KG1 (cell line): ENCODE results near the gene SECISBP2.

Source experiments
- DNase-seq: peaks from one replicate; lab custom pipeline; 2025; lab: John Stamatoyannopoulos, UW

The SECISBP2 gene

GRCh38 chr9:89382026-89382986 is 64.0 kb downstream of the SECISBP2 start:
- DNase-seq, result no peak

- no peak for DNase-seq
Observed at GRCh38 chr9:89383030-89383720, 64.9 kb downstream of the SECISBP2 start.

- no peak for DNase-seq
Observed at GRCh38 chr9:89383721-89384300, 65.5 kb downstream of the SECISBP2 start.

GRCh38 chr9:89384783-89385182 is 66.5 kb downstream of the SECISBP2 start:
- DNase-seq, result no peak

GRCh38 chr9:89386206-89386605 is 67.9 kb downstream of the SECISBP2 start:
- DNase-seq, result no peak

GRCh38 chr9:89386797-89387196 is 68.5 kb downstream of the SECISBP2 start:
- no peak for DNase-seq

GRCh38 chr9:89387197-89387849 is 69.0 kb downstream of the SECISBP2 start:
- DNase-seq, result no peak

GRCh38 chr9:89388084-89388867 is 70.0 kb downstream of the SECISBP2 start:
- no peak for DNase-seq

- no peak for DNase-seq
Observed at GRCh38 chr9:89388868-89389177, 70.5 kb downstream of the SECISBP2 start.

DNA sequence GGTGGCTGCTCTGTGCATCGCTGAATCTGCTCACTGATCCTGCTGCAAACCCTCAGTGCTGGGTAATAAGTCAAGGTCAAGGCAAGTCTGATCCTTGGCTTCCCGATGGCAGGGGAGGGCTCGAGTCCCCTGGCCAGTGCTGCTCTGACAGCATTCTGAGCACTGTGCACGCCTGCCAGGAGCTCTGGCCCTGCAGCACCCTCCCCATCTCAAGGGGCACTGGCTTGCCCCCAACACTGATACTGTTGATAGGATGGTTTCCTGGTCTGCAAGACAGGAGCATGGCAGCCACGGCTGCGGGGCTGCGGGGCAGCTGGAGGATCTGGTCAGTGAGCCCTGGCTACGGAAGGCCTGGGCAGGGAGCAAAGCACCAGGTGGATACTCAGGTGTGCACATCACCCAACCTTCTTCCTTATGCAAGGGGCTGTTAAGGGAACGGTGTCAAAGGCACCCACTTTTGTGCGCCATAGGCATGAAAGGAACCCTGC is 71.8 kb downstream of the SECISBP2 start:
- DNase-seq, result no peak

DNA sequence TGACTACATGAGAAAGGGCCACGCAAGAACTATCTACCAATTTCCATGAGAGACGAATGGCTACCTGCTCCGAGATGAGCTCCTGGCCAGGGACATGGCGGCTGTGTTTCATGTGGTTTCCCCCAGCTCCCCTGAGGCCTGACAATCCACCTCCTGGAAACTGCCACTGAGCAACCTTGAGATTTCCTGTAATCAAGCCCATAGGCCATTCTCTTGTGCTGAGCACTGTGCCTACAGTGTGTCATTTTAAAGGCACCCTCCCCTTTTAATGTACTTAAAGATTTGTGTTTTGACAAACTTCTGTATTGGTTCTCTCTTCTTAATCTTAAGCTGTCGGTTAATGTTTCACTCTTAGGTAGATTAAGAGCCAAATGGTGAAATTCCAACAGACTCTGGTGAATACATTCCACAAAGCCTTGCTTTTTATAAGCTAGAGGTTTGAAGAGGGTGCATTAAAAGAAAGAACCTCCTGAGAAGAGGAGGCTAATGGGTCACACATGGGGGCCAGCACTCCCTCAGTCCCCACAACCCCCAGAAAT is 72.3 kb downstream of the SECISBP2 start:
- DNase-seq, result no peak

DNA sequence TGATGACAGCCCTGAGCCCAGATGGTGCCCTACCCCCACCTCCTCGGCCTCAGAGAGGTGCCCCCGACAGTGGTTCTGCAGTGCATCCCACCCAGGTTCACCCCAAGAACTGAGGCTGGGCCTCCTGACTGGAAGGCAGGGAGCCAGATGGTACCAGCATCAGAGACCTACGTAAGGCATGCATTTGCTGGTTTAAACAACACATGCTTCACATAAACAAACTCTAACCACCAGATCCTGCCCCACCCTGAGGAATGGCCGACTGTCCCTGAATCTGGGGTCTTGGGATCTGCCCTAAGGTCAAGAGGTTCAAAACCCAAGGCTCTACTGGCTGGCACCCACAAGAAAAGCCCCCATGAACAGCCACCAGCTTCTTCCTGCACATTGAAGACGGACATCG is 73.3 kb downstream of the SECISBP2 start:
- no peak for DNase-seq

DNA sequence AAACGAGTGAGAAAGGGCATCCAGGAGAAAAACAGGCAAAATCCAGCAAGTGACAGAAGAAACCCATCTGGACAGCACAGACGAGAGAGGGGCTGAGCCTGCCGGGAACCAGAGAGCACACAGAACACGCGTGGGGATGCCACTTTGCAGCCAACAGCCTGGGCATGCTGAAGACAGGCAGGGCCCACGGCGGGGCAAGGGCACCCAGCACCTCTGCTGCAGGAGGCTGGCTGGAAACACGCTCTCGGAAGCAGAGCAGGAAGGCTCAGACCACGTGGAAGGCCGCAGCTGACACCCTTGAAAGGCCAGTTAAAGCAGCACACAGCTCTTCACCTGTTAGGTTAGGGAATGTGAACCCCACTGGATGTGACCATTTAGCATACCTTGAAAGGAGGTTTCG is 76.1 kb downstream of the SECISBP2 start:
- DNase-seq, result no peak

DNA sequence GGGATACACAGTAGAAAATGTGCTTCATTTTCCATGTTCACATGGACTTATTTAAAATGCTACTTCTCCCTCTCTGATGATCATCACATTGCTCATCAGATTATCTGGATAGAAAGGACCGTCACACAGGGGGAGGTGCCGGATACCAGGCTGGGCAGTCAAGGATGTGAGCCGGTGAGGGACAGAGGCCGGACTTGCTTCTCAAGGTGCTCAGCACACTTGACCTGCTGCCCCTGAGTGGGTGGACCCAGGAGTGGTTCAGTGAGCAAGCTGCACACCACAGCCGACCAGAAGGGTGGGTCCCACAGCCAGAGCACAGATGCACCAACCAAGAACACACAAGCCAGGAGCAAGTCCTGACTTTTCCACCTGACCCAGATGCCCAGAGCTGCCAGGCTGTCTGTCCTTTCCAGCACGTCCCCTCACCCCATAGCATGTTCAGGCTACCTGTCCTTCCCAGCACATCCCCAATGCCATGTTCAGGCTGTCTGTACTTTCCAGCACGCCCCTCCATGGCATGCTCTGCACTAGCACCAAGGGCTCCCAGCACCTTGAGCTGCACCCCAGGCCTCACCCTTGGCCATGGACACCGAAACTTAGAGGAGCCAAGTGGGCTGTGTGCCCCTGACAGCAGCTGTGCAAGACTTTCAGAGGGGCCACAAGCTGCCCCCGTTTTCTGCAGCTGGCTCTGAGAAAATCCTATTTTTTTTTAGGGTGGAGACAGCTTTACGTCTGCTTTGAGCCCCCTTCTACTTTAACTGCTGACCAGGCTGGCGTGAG is 77.8 kb downstream of the SECISBP2 start:
- no peak for DNase-seq

DNA sequence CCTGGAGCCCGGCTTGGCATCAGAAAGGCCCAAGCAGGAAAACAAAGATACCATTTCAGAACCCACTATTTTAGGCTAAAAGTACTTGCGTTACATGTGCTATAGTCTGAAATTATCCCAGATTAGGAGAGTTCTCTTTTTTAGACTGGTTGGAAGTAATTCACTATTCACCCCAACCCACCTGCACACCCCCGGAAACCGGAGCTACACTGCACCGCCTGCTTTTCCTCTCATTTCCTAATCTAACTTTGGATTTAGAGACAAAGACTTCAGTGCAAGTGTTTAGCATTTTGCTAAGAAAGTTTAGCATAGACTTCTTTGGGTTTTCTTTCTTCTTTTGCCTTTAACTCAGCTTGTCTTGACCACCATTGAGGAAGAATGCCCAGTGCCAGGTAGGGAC is 79.2 kb downstream of the SECISBP2 start:
- DNase-seq, result no peak

- no peak for DNase-seq
Observed at GRCh38 chr9:89398621-89399020, 80.3 kb downstream of the SECISBP2 start.

DNA sequence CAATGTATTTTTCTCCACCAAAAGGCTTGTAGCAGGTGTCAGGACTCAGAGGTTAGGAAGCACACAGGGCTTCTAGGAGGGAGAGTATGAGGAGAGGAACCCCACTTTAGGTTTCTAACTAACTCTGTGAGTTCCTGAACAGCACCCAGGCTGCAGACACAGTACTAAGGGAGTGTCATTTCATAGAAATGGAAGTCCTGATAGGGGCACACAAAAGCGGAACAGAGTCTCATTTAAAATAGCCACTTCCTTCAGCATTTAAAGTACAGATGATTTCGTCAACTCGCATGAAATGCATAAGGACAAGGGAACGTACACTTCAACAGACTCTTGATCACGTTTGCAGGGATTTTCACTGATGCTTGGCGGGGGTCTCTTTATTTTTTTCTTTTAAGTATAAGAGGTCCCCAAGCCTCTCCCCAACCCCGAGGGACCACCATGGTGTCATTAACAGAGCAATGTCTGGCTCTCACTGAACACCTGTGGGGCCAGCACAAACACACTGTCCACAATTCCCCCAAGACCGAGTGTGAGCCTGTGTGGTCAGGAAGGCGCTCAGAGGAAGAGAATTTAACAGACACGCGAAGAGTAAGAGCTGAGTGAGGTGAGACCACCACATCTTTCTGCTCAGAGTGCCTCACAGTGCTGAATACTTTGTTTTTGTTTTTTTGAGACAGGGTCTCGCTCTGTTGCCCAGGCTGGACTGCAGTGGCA is 82.3 kb downstream of the SECISBP2 start:
- DNase-seq, result peak; percentile 13

DNA sequence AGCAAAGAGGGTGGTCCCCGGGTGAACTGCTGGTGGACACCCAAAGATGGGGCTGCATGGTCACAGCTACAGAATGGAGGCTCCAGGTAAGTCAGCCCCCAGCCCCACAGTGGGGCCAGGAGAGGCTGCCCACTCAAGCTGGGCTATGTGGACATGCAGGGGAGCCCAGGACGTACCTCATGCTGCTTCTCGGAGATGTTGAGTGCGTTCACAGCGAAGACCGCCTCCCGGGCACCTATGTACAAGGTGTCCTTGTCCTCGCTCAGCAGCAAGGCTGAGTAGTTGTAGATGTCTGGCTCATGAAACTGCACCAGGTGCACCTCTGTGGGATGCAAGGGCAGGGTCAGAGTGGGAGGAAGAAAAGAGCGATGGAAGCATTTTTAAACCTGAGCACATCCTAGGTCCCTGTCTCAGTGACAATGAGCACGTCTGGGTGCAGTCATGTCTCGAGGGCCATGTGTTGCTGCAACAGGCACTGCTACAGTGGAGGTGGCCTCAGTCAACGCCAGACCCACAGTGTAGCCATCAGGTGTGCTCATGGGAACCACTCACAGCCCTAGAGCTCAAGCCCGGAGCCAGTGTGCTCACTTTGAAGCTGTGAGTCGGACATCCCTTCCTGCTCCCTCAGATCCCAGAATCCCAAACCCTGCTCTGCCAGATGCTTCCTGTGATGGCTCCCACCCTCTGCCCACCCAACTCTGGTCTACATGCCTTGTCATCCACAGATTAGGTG is 84.6 kb downstream of the SECISBP2 start:
- DNase-seq, result no peak

GRCh38 chr9:89404074-89404473 is 85.8 kb downstream of the SECISBP2 start:
- DNase-seq, result no peak
